ENCODE results near the gene NSFL1C. TPM values are rescaled to one million over a fixed set of nuclear protein-coding genes. Genes with fewer than 3 reads are reported as not detected.
"Not testable (repeated sequence)": the region's sequence is repeated elsewhere in the genome, so short reads cannot be mapped to it uniquely, and the experiment has no call there.

The NSFL1C gene
- total RNA-seq, 2 donors from 2014 or later = 67.4 to 76.0 TPM

- TF ChIP-seq CTCF (IDR thresholded peaks at IDR 0.05) = no peak
- Histone ChIP-seq H3K4me1 (no peaks in the 10 kb centered on the region), H3K9ac (ENCODE audit: low read depth in 2 of 2, low read length in 2 of 2) (no peak overlapping the region), H3K4me3 (no peak overlapping the region), H3K27ac (no peak overlapping the region), H3K27me3 (no peaks in the 10 kb centered on the region), H3K36me3 (no peaks in the 10 kb centered on the region), H3K9me3 (no peaks in the 10 kb centered on the region)
- intact Hi-C loops (cut with DNase I) = no loop called here
- no peak for DNase-seq
Measured at GRCh38 chr20:1505871-1506270, 39.2 kb upstream of the NSFL1C start.

GRCh38 chr20:1505361-1505760 lies 38.7 kb upstream of the NSFL1C start:
- no peak overlapping the region for H3K9ac ChIP-seq (ENCODE audit: low read depth in 2 of 2, low read length in 2 of 2)
- no peaks in the 10 kb centered on the region for H3K4me1 ChIP-seq
- intact Hi-C loops (cut with DNase I) = no loop called here
- H3K27me3 ChIP-seq = no peaks in the 10 kb centered on the region
- TF ChIP-seq CTCF (IDR thresholded peaks at IDR 0.05) = no peak
- no peaks in the 10 kb centered on the region for H3K9me3 ChIP-seq
- no peak overlapping the region for H3K4me3 ChIP-seq
- H3K36me3 ChIP-seq = no peaks in the 10 kb centered on the region
- no peak for DNase-seq
- H3K27ac ChIP-seq = no peak overlapping the region

- DNase-seq = peak; percentile 81
- Histone ChIP-seq H3K27me3 (no peaks in the 10 kb centered on the region), H3K27ac (no peak overlapping the region), H3K4me3 (no peak overlapping the region), H3K36me3 (no peaks in the 10 kb centered on the region), H3K9ac (ENCODE audit: low read depth in 2 of 2, low read length in 2 of 2) (no peak overlapping the region), H3K4me1 (no peaks in the 10 kb centered on the region), H3K9me3 (no peaks in the 10 kb centered on the region)
- peak; percentile 91 for TF ChIP-seq CTCF (IDR thresholded peaks at IDR 0.05)
- intact Hi-C loops (cut with DNase I) = no loop called here
Measured at GRCh38 chr20:1503564-1504227, 37.0 kb upstream of the NSFL1C start.

- no peak overlapping the region for H3K27ac ChIP-seq
- no peak overlapping the region for H3K4me3 ChIP-seq
- no peaks in the 10 kb centered on the region for H3K4me1 ChIP-seq
- H3K9me3 ChIP-seq = no peaks in the 10 kb centered on the region
- no peaks in the 10 kb centered on the region for H3K36me3 ChIP-seq
- intact Hi-C loops (cut with DNase I) = no loop called here
- no peaks in the 10 kb centered on the region for H3K27me3 ChIP-seq
- no peak for DNase-seq
- TF ChIP-seq CTCF (IDR thresholded peaks at IDR 0.05) = no peak
- no peak overlapping the region for H3K9ac ChIP-seq (ENCODE audit: low read depth in 2 of 2, low read length in 2 of 2)
Measured at GRCh38 chr20:1500496-1500895, 33.8 kb upstream of the NSFL1C start.

GRCh38 chr20:1499528-1500420 lies 33.1 kb upstream of the NSFL1C start:
- H3K36me3 ChIP-seq = no peaks in the 10 kb centered on the region
- no peaks in the 10 kb centered on the region for H3K4me1 ChIP-seq
- no peaks in the 10 kb centered on the region for H3K9me3 ChIP-seq
- H3K4me3 ChIP-seq = no peak overlapping the region
- no peak overlapping the region for H3K27ac ChIP-seq
- TF ChIP-seq CTCF (IDR thresholded peaks at IDR 0.05) = no peak
- no peak for DNase-seq
- intact Hi-C loops (cut with DNase I) = no loop called here
- H3K27me3 ChIP-seq = no peaks in the 10 kb centered on the region
- no peak overlapping the region for H3K9ac ChIP-seq (ENCODE audit: low read depth in 2 of 2, low read length in 2 of 2)

- H3K9me3 ChIP-seq; H3K36me3 ChIP-seq; intact Hi-C loops (cut with DNase I); H3K4me1 ChIP-seq; H3K27me3 ChIP-seq; H3K27ac ChIP-seq; H3K9ac ChIP-seq (ENCODE audit: low read depth in 2 of 2, low read length in 2 of 2); DNase-seq; H3K4me3 ChIP-seq: not testable (repeated sequence)
Measured at GRCh38 chr20:1497371-1497770, 30.7 kb upstream of the NSFL1C start.
